Neural crest cell (in vitro differentiated cells): ENCODE results near the gene GUF1. TPM values are rescaled to one million over a fixed set of nuclear protein-coding genes. Genes with fewer than 3 reads are reported as not detected.

Experiments
- DNase-seq: peaks from one replicate; pipeline ENCODE4 v3.0.0; 2021; ENCODE audit warnings: low read depth, mixed read lengths, low spot score
- H3K27ac Mint-ChIP-seq: one replicate; pipeline ENCODE4 v1.8.0; 2021; ENCODE audit warnings: mild to moderate bottlenecking, mixed read lengths; ENCODE audit not compliant: unreplicated experiment
- H3K27me3 Mint-ChIP-seq: 2 replicates; pipeline ENCODE4 v1.8.0; 2021; ENCODE audit warnings: low read depth, mild to moderate bottlenecking, mixed read lengths
- H3K36me3 Mint-ChIP-seq: 2 replicates; pipeline ENCODE4 v1.8.0; 2021; ENCODE audit warnings: low read depth, mild to moderate bottlenecking, mixed read lengths
- H3K4me1 Mint-ChIP-seq: 2 replicates; pipeline ENCODE4 v1.8.0; 2021; ENCODE audit warnings: mixed read lengths
- H3K4me3 Mint-ChIP-seq: one replicate; pipeline ENCODE4 v1.8.0; 2021; ENCODE audit warnings: mild to moderate bottlenecking, mixed read lengths
- H3K9me3 Mint-ChIP-seq: 2 replicates; pipeline ENCODE4 v1.8.0; 2021; ENCODE audit warnings: mixed read lengths
- CTCF ChIP-seq: fragments of 200-600 bp; sonication (generic); conservative IDR thresholded peaks from 2 replicates; pipeline ENCODE4 v1.5.0; 2021; ENCODE audit warnings: antibody characterized with exemption, mild to moderate bottlenecking
- total RNA-seq: library from RNA; stranded (reverse); gene quantifications from 2 replicates; pipeline ENCODE4 v1.2.1, GENCODE V29; 2021

The GUF1 gene
- total RNA-seq, 1 donor from 2014 or later: 30.2 TPM

DNA sequence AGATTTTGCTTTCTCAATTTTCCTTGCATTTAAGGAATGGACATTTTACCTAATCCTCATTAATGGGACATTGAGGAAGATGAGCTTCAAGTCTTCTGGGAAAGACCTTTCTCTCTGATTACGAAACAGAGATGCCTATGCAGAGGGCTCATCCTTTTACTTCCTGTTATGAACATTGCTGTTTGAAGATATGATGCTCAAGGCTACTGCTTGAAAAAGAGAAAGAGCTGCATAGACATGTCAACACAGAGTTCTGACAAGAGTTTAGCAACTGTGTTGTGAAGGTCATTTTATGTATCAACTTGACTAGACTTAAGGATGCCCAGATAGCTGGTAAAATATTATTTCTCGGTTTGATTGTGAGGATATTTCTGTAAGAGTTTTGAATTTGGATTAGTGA is 62.0 kb downstream of the GUF1 start:
- Mint-ChIP-seq H3K4me1 (no peaks in the 10 kb centered on the region), H3K4me3 (no peak overlapping the region), H3K27me3 (no peaks in the 10 kb centered on the region), H3K36me3 (no peaks in the 10 kb centered on the region), H3K9me3 (no peaks in the 10 kb centered on the region), H3K27ac (no peak overlapping the region)
- DNase-seq: no peak
- TF ChIP-seq CTCF: no peak

Other genes with a start within 250 kb of the GUF1 start
- gene KCTD8, start 229.6 kb upstream of the GUF1 start, total RNA-seq: not detected in 2 replicates
- gene YIPF7, start 26.8 kb upstream of the GUF1 start, total RNA-seq: 0.47 and 0.80 TPM in 2 replicates
- 11.4 and 11.8 TPM in 2 replicates for gene GNPDA2, start 48.1 kb downstream of the GUF1 start, total RNA-seq